Measurements from ENCODE around the gene GDF11. TPM values are rescaled to one million over a fixed set of nuclear protein-coding genes. Genes with fewer than 3 reads are reported as not detected.
A peak's percentile ranks its signal among the peaks of the same experiment; 100 is the strongest.

GDF11 gene
- total and polyA plus RNA-seq, 2 of the 8 experiments (the other 6 are each of a cell fraction or from before 2014, with no cell fraction given): 12.1 to 15.1 TPM

DNA sequence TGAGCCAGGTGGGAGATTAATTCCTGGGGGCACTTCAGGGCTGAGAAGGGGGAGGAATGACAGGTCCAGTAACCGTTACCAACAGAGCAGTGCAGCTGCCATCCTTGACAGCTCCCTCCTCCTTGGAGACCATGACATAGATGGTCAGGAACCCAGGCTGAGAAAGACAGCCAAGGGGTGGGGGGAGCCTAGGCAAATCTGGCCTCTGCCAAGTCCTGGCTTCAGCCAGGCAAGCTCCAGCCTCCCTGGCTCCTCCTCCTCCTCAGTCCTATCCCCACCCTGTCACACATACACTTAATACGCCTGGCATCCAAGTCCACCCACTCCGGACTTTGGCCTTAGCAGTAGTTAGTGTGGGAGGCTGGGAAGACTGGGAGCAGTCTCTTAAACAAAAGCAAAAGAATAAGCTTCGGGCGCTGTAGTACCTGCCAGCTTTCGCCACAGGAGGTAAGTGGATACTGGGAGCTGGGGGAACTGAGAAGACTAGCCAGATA lies 22.8 kb upstream of the GDF11 start, which contains the start of gene RDH5:
Gene RDH5 (plus strand): TSS at position 323 of the 494 bp plus-strand sequence. CDS start 792 bp downstream, outside the sequence.
- no peak within 1 kb of the TSS for H3K14ac ChIP-seq (ENCODE audit: insufficient read length)
- H3K23ac ChIP-seq (ENCODE audit: insufficient read length): no peak within 1 kb of the TSS
- H4K20me1 ChIP-seq (replicated peaks in 1 of 2; ENCODE audit: control insufficient read depth in 1 of 2, insufficient read depth in 2 of 2, low read length in 2 of 2): peaks cover 4 to 5% of the 10 kb centered on the region in 2 experiments
- H3K36me3 ChIP-seq (ENCODE audit: control insufficient read depth in 2 of 4, insufficient read depth in 4 of 4, low read length in 3 of 4): peaks cover 3 to 11% (median 6%) of the 10 kb centered on the region in 4 experiments; a peak in 4 of 8 replicates
- H3K27me3 ChIP-seq (replicated peaks in 1 of 4; ENCODE audit: control insufficient read depth in 3 of 4, extremely low read depth in 1 of 4, insufficient read depth in 3 of 4, low read length in 3 of 4): no peaks in the 10 kb centered on the region
- H4K8ac ChIP-seq (ENCODE audit: extremely low read depth, insufficient read depth, low read length): 0 out of 2 replicates have a peak within 1 kb of the TSS, but pooled peaks have one; percentile 7
- no peak within 1 kb of the TSS for H3K9ac ChIP-seq (replicated peaks in 1 of 4; ENCODE audit: extremely low read depth in 1 of 4, low read depth in 3 of 4, low read length in 3 of 4)
- CTCF ChIA-PET (ENCODE audit: partially characterized antibody): interaction anchor here (0.5 to 11.1 kb wide), 18 partner anchors 8 to 101 kb away, joined by 3 to 229 read pairs (median 4); partner anchors contain the start of genes CD63 and ITGA7
- peaks cover 9 to 27% (median 19%) of the 10 kb centered on the region in 4 experiments for H3K4me1 ChIP-seq (replicated peaks in 1 of 4; ENCODE audit: control insufficient read depth in 3 of 4, insufficient read depth in 4 of 4, low read length in 3 of 4)
- peak within 1 kb of the TSS; percentile 46; the same call in 1 of the 2 replicates for H2BK12ac ChIP-seq (ENCODE audit: low read depth, low read length)
- H3K4me2 ChIP-seq (ENCODE audit: insufficient read depth in 1 of 2, low read depth in 2 of 2, low read length in 2 of 2): no peak within 1 kb of the TSS; a peak in 1 of 4 replicates
- no peak within 1 kb of the TSS for H4K5ac ChIP-seq (ENCODE audit: insufficient read length, low read depth, low read length)
- no peak within 1 kb of the TSS; the same call in 1 of the 2 replicates for H2BK20ac ChIP-seq (ENCODE audit: low read length)
- peaks cover 5% of the 10 kb centered on the region for H3K79me1 ChIP-seq (ENCODE audit: low read depth, low read length)
- H3K79me2 ChIP-seq (ENCODE audit: control insufficient read depth in 1 of 2, insufficient read depth in 2 of 2, low read length in 2 of 2): peaks cover 0 to 9% of the 10 kb centered on the region in 2 experiments; a peak in 1 of 4 replicates
- no peak within 1 kb of the TSS for H3K18ac ChIP-seq (ENCODE audit: extremely low read depth, low read length)
- H3K23me2 ChIP-seq (ENCODE audit: low read depth, low read length): peaks cover 12% of the 10 kb centered on the region
- no peak within 1 kb of the TSS for H3K27ac ChIP-seq (ENCODE audit: low read depth, low read length)
- POLR2A ChIA-PET (ENCODE audit: partially characterized antibody): interaction anchor here (0.8 to 8.3 kb wide), 4 partner anchors 8 to 27 kb away, joined by 3 to 103 read pairs (median 5); partner anchors contain the start of genes CD63 and ITGA7
- 0 out of 2 replicates have a peak within 1 kb of the TSS, but pooled peaks have one; percentile 19 for H2AK5ac ChIP-seq (ENCODE audit: low read depth, low read length)
- FAIRE-seq (no peak), DNase-seq (ENCODE audit: low read depth in 1 of 2, low spot score in 2 of 2) (no peak)
- H2BK5ac ChIP-seq (ENCODE audit: low read depth, low read length): no peak within 1 kb of the TSS
- H3K9me3 ChIP-seq (ENCODE audit: insufficient read depth in 2 of 2, low read depth in 1 of 2, low read length in 1 of 2): no peaks in the 10 kb centered on the region
- no peak within 1 kb of the TSS for H3K4ac ChIP-seq (replicated peaks; ENCODE audit: insufficient read length, low read depth, low read length)
- H3K56ac ChIP-seq (replicated peaks; ENCODE audit: insufficient read length, low read depth, low read length): no peak within 1 kb of the TSS
- no peak within 1 kb of the TSS for H2AFZ ChIP-seq (ENCODE audit: low read length)
- H2BK15ac ChIP-seq (ENCODE audit: low read length): no peak within 1 kb of the TSS
- no peak within 1 kb of the TSS for H4K91ac ChIP-seq (replicated peaks; ENCODE audit: insufficient read length, low read length)
- 96% methylated on average over 6 of the region's 6 CpGs; no CpG with 5 or more reads in 1 of the 2 experiments for WGBS, 2 experiments (ENCODE audit: extremely low coverage in 1 of 2, insufficient coverage in 1 of 2, insufficient read length in 1 of 2, insufficient replicate concordance in 2 of 2, low coverage in 1 of 2, low lambda C conversion rate in 2 of 2, missing lambda C conversion rate in 1 of 2)
- no peak within 1 kb of the TSS for H2BK120ac ChIP-seq (replicated peaks; ENCODE audit: low read depth, low read length)
- no peak within 1 kb of the TSS for H3K4me3 ChIP-seq (ENCODE audit: extremely low read depth in 1 of 4, insufficient read depth in 2 of 4, low read depth in 3 of 4, low read length in 4 of 4)
- no peak for TF ChIP-seq TBP (IDR thresholded peaks at IDR 0.05; ENCODE audit: low read depth, low read length)
- TF ChIP-seq BACH1 (IDR thresholded peaks at IDR 0.05; ENCODE audit: low read length): no peak
- no peak for TF ChIP-seq JUN (IDR thresholded peaks at IDR 0.05; ENCODE audit: low read depth, low read length)
- TF ChIP-seq PHF8 (conservative IDR thresholded peaks at IDR 0.05; ENCODE audit: low read depth, low read length): no peak
- TF ChIP-seq SUZ12 (IDR thresholded peaks at IDR 0.05; ENCODE audit: low read length): no peak

Data from H1 (cell line).